SH-SY5Y (cell line): Measurements from ENCODE around the gene RGSL1.

Source experiments
- GATA2 ChIP-seq: IDR thresholded peaks from 2 replicates; pipeline ENCODE4 v1.6.1; 2011; ENCODE audit warnings: mild to moderate bottlenecking, low read depth, low read length
- GATA3 ChIP-seq: IDR thresholded peaks from 2 replicates; pipeline ENCODE4 v1.6.1; 2011; ENCODE audit warnings: low read depth, mild to moderate bottlenecking, low read length, moderate library complexity

The RGSL1 gene

DNA sequence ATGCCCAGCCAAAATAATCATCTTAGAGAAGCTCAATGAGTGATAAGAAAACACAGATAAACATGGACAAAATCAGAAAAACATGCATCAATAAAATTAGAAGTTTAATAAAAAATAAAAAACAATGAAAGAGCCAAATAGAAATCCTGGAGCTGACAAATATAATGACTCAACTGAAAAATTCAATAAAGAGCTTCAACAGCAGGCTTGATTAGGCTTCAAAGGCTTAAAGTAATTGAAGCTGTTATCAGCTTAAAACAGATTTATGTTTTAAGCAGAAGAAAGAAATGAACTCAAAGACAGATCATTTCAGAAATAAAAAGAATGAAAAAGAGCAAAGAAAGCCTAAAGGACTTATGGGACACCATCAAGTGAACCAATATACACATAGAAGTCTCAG is 28.3 kb downstream of the RGSL1 start:
- TF ChIP-seq GATA2 (no peak), GATA3 (no peak)

DNA sequence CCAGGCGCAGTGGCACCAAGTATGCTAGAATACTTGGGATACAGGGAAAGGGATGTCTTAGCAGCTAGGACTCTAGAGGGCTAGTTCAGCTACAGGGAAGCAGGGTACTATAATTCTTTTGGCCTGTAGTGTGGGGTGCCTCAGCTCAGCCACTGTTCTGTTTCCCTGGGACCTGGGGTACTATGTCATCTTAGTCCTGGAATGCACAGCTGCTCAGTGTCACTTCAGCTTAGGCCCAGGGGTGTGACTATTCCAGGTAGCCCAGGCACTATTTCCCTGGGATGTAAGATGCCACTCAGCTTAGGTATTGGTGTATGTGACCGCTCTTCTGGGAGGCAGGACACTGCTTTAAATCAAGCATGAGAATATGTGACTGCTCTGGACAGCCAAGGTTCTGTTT is 34.1 kb downstream of the RGSL1 start:
- no peak for TF ChIP-seq GATA3
- no peak for TF ChIP-seq GATA2

DNA sequence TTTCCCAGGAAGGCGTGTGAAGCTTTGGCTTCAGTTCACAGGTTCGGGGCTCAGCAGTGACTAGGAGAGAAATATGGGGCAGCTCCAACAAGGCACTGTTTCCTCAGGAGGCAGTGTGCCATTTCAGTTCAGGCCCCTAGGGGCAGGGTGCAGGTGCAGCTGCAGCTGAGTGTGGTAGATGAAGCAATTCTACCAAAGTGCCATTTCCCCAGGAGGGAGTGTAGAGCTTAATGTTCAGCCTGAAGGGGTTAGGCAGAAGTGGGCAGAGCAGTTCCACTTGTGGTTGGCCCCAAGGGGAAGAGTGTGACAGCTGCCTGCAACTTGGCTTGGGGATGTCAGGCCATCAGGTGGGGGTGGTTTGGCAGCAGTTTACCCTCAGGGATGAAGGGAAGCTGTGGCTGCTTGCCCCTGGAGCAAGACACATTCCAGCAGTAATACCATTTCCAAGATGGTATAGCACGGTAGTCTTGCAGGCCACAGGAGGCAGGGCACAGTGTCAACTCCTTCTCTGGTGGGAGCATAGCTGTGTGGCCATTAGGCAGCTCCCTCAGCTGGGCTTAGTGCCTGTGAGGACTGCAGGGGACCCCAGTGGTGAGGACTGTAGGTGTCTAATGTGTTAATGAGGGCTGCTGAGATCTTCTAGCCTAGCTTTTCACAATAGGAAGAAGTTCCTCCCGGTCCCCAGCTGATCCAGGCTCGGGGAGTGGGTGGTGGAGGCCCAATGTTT is 34.7 kb downstream of the RGSL1 start:
- TF ChIP-seq GATA3: no peak
- no peak for TF ChIP-seq GATA2

DNA sequence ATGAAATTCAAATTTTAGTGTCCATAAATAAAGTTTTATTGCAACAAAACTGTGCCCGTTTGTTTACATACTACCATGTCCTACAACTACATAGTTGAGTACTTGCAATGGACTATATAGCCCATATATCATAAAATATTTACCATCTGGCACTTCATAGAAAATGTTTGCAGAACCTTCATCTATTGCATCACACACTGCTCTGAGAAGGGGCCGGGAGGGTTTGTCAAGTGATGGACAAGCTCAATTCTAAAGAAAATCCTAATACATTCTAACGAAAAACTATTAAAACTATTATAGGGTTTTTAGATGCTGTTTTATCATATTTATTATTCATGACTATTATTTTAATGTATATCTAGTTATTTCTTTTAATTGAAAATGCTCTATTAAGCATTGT is 35.9 kb downstream of the RGSL1 start:
- TF ChIP-seq GATA3: no peak
- no peak for TF ChIP-seq GATA2

DNA sequence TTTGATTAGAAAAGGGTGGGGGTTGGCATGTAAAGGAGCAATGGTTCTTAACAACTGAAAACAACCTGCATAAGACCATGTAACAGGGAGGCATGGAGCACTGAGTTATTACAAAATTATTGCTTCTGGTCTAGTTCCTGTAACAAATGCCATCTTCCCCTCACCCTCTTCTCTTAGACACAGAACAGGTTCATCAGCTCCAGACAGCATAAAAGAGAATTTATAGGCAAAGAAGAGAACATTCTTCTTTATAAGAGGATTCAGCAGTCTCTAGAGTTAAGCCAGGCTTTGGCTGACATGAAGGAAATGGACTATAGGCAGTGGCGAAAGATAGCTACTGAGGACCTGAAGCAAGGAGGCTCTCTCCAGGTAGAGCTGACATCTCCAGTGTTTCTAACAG is 38.9 kb downstream of the RGSL1 start:
- TF ChIP-seq GATA3 (no peak), GATA2 (no peak)

DNA sequence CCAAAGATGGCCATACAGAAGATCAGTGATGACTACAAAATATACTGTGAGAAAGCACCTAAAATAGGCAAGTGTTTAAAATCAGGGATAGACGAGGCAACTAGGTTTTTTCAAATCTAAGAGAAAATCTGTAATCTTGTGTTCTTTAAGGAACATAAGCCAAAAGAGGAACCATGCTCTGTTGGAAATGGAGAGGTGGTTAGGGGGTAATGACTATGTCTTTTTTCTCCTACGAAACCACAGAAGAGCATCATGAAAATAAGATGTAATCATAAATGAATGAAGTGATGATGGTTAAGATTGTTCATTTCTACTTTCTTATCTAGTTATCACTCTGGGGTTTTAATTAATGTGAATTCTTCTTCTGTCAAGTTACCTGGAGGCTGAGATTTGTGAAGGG is 43.1 kb downstream of the RGSL1 start:
- TF ChIP-seq GATA3 (no peak), GATA2 (no peak)

DNA sequence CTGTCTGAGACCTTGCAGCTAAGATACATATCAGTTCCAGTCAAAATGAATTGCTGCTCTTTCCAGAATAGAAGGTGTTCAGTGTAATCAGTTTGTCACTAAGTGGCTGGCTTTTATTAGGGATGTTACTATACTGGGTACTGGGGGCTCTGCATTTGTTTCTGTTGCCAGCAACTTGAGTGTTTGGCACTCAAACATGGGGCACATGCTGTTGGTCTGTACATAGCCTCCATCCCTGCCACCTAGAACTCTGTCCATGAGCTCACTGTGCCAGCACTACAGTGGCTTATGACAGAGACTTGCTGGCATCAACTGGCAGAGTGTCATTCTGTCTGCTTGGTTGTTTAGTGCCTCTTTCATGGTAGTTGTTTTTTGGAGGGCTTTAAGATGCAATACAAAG is 45.1 kb downstream of the RGSL1 start:
- no peak for TF ChIP-seq GATA2
- no peak for TF ChIP-seq GATA3

DNA sequence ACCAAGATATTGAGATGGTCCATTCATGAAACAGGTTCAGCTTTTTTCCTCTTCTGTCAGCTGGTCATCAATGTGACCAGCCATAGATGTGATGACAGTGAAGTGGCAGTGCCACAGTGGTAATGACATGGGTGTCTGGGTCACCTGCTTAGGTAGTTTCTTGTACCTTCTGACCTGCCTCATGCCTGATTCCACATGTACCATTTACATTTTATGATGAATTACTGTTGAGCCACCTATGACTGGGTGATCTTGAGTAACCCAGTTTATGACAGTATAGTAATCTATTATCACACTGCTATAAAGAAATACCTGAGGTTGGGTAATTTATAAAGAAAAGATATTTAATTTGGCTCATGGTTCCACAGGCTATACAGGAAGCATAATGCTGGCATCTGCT is 45.7 kb downstream of the RGSL1 start:
- TF ChIP-seq GATA2 (no peak), GATA3 (no peak)

DNA sequence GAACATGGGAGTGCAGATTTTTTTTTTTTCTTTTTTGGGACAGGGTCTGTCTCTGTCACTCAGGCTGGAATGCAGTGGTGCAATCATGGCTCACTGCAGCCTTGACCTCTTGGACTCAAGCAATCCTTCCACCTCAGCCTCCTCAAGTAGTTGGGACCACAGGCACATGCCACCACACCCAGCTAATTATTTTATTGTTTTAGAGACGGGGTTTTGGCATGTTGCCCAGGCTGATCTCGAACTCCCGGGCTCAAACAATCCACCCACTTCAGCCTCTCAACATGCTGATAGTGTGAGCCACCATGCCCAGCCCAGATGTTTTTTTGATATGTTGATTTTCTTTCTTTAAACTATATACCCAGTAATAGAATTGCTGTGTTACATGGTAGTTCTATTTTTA is 57.7 kb downstream of the RGSL1 start:
- TF ChIP-seq GATA3: no peak

DNA sequence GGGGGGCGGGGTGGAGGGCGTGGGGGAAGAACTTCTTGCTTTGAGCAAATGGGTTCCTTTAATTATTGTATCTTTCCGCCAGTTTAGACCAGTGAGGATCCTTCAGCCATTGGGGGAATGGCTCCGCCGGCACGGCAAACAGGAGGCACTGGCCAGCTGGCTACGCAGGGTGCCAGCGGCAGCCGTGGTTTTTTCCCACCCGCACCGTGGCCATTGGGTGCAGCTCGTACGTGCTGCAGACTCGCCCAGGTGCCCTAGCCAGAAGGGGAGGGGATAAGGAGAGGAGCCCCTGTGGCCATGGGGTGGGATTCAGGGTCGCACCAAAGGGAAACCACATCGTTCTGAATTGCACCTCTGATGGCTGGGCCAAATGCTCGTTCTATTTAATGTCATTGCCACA is 65.6 kb downstream of the RGSL1 start:
- TF ChIP-seq GATA2: no peak
- TF ChIP-seq GATA3: no peak

DNA sequence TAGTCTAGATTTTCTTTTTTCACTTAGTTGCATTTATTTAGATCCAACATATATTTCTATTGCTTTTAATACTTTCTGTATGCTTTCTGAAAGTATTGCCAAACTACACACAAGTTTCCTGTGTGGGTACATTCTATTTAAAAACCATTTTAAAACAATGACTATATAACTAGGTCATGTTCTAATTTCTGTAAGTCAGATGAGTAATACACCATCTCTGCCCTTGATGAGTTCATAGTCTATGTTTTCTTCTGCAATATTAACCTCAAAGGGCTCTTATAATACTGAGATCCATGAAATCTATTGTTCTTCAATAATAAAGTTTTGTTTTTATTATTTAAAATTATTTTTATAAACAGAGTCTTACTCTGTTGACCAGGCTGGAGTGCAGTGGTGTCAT is 70.8 kb downstream of the RGSL1 start:
- TF ChIP-seq GATA3 (no peak), GATA2 (no peak)

DNA sequence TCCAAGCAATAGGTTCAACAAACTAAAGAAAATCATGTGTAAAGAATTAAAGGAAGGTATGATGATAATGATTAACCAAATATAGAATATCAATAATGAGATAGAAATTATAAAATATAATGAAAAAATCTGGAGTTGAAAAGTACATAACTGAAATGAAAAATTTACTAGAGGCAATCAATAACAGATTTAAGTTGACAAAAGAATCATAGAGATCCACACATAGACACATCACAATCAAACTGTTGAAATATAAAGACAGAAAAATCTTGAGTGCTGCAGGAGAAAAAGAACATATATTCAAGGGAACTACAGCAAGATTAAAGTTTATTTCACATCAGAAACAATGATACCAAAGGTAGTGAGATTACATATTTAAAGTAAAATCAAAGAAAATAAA is 75.4 kb downstream of the RGSL1 start:
- TF ChIP-seq GATA3 (no peak), GATA2 (no peak)

DNA sequence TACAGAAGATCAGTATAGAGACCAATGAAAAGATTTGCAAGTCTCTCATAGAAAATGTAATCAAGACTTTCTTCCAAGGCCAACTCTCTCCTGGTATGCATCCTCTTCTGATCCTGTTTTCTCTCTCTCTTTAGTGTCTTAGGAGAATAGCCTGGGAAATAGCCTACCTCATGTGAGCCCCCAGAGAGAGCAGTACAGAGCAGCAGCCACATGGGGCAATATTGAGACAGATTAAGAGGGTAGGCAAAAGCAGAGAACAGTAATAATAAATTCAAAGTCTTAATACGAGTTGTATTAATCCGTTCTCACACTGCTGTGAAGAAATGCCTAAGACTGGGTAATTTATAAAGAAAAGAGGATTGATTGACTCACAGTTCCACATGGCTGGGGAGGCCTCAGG is 77.7 kb downstream of the RGSL1 start:
- TF ChIP-seq GATA2: no peak
- no peak for TF ChIP-seq GATA3

DNA sequence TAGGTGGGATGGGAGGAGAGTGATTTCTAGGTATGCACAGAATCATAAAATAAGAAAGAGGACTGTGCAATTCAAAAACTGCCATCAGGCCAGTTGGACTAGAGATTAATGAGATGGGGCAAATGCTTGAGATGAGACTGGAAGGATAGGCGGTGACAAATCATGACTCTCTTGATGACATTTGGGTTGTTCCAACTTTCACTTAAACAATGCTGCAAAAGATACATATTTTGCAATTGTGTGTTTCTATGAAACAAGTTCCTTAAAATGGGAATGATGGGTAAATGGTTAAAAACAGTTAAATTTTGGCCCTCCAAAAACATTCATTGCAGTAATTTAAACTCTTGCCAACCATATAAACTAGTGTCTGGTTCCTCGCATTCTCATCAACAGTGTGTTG is 84.0 kb downstream of the RGSL1 start:
- TF ChIP-seq GATA3: no peak
- TF ChIP-seq GATA2: no peak

DNA sequence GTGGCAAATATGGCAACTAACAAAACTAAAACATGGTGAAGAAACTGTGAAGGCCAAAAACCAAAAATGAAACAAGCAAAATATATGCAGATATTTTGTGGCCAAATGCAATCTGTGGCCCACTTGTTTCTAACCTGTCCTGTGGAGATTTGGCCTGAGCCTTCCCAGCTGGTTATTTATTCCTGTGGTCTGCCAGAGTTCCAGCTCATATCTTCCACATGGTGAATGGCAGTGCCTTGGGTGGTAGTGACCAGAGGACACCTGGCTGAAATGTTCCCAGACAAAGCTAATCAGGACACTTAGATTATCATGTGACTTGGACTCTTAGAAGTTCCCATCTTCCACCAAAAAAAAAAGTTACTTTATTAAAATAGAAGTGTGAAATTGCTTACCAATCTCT is 99.4 kb downstream of the RGSL1 start:
- TF ChIP-seq GATA3 (no peak), GATA2 (no peak)

DNA sequence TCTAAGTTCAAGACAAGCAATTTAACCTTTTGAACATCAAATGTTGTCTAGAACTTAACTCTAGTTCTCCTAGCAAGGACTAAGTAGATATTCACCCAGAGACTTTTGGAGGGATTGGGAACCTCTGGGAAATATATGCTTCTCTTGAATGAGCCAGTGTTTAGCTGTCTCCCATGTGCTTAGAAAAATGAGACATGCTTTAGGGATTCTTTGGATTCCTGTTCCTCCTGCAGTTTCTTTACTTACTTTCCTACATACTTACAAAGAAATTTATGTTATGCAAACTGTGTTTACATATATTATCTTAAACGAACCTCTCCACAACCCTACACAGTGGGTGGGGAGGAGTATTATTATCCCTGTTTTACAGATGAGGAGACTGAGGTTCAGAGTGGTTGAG is 99.9 kb downstream of the RGSL1 start:
- TF ChIP-seq GATA3 (no peak), GATA2 (no peak)

DNA sequence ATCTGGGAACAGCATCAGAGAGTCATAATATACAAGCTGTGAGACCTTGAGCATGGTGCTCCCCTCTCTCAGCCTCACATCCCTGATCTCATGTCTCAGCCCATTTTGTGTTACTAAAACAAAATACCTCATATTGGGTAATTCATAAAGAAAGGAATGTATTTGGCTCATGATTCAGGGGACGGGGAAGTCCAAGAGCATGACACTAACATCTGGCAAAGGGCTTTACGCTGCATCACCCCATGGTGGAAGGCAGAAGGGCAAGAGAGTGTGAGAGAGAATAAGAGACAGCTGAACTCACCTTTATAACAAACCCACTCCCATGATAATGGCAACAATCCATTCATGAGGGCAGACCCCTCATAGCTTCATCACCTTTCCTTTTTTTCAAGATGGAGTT is 102.6 kb downstream of the RGSL1 start:
- TF ChIP-seq GATA2 (no peak), GATA3 (no peak)
